DOHH2 (cell line): ENCODE results near the gene MRPL36.

Source experiments
- H3F3A ChIP-seq: fragments of 200-600 bp; sonication (generic), shearing (Covaris generic); 2 replicates; pipeline ENCODE4 v1.6.0; 2016; ENCODE audit warnings: antibody characterized with exemption, mild to moderate bottlenecking; ENCODE audit not compliant: control insufficient read depth, insufficient read depth
- H3K27ac ChIP-seq: fragments of 200-600 bp; sonication (generic); 2 replicates; pipeline ENCODE4 v1.5.1; 2014; ENCODE audit warnings: low read depth, mild to moderate bottlenecking, low read length, moderate library complexity
- H3K27me3 ChIP-seq: fragments of 200-600 bp; sonication (generic); 2 replicates; pipeline ENCODE4 v1.6.1; 2014; ENCODE audit warnings: mild to moderate bottlenecking, low read length, mixed read lengths; ENCODE audit not compliant: control insufficient read depth
- H3K36me3 ChIP-seq: fragments of 200-600 bp; sonication (generic); 2 replicates; pipeline ENCODE4 v1.6.1; 2014; ENCODE audit warnings: mild to moderate bottlenecking, low read length, moderate library complexity, mixed read lengths; ENCODE audit not compliant: control insufficient read depth
- H3K4me1 ChIP-seq: fragments of 200-600 bp; sonication (generic); 2 replicates; pipeline ENCODE4 v1.6.1; 2014; ENCODE audit warnings: mild to moderate bottlenecking, low read length, mixed read lengths; ENCODE audit not compliant: control insufficient read depth
- H3K4me2 ChIP-seq: fragments of 200-600 bp; sonication (generic); 2 replicates; pipeline ENCODE4 v1.6.0; 2014; ENCODE audit warnings: mild to moderate bottlenecking, low read length, moderate library complexity
- H3K4me3 ChIP-seq: fragments of 200-600 bp; sonication (generic); 2 replicates; pipeline ENCODE4 v1.5.1; 2014; ENCODE audit warnings: mild to moderate bottlenecking, low read length, mixed read lengths
- H3K79me2 ChIP-seq: fragments of 200-600 bp; sonication (generic); 2 replicates; pipeline ENCODE4 v1.6.1; 2014; ENCODE audit warnings: mild to moderate bottlenecking, low read length, mixed read lengths; ENCODE audit not compliant: control insufficient read depth
- H3K9me2 ChIP-seq: fragments of 200-600 bp; sonication (generic); replicated peaks from 2 replicates; pipeline ENCODE4 v1.6.1; 2014; ENCODE audit warnings: mild to moderate bottlenecking, low read length, mixed read lengths; ENCODE audit not compliant: control insufficient read depth
- H3K9me3 ChIP-seq: fragments of 200-600 bp; sonication (generic); 2 replicates; pipeline ENCODE4 v1.6.1; 2014; ENCODE audit warnings: antibody characterized with exemption, low read length, mixed read lengths; ENCODE audit not compliant: control insufficient read depth, insufficient read depth
- H4K20me1 ChIP-seq: fragments of 200-600 bp; sonication (generic); 2 replicates; pipeline ENCODE4 v1.6.0; 2014; ENCODE audit warnings: low read depth, mild to moderate bottlenecking, antibody characterized with exemption, low read length, moderate library complexity; ENCODE audit not compliant: control insufficient read depth, insufficient read depth
- CTCF ChIP-seq: fragments of 200-600 bp; sonication (generic); IDR thresholded peaks from one replicate; pipeline ENCODE4 v1.5.1; 2014; ENCODE audit warnings: antibody characterized with exemption, mild to moderate bottlenecking, low read depth, low read length; ENCODE audit not compliant: poor library complexity, severe bottlenecking
- EZH2phosphoT487 ChIP-seq: fragments of 200-600 bp; sonication (generic); IDR thresholded peaks from 2 replicates; pipeline ENCODE4 v1.6.1; 2017; ENCODE audit warnings: borderline replicate concordance, mild to moderate bottlenecking, antibody characterized with exemption, low read length, moderate library complexity, mixed read lengths

Gene MRPL36

GRCh38 chr5:1769752-1770442 is 29.7 kb downstream of the MRPL36 start:
- Histone ChIP-seq H3K27me3 (no peaks in the 10 kb centered on the region), H3K9me3 (no peaks in the 10 kb centered on the region), H3K79me2 (no peaks in the 10 kb centered on the region), H3F3A (no peaks in the 10 kb centered on the region), H3K4me3 (no peak overlapping the region), H3K27ac (no peak overlapping the region), H4K20me1 (no peaks in the 10 kb centered on the region), H3K4me2 (no peak overlapping the region), H3K4me1 (peaks cover 30% of the 10 kb centered on the region), H3K36me3 (no peaks in the 10 kb centered on the region), H3K9me2 (no peaks in the 10 kb centered on the region)
- TF ChIP-seq CTCF = no peak
- no peak for TF ChIP-seq EZH2phosphoT487

- no peak overlapping the region for H3K4me3 ChIP-seq
- H3K27ac ChIP-seq = no peak overlapping the region
- H3K4me2 ChIP-seq = no peak overlapping the region
- no peaks in the 10 kb centered on the region for H3K9me2 ChIP-seq
- peaks cover 34% of the 10 kb centered on the region for H3K4me1 ChIP-seq
- TF ChIP-seq CTCF (no peak), EZH2phosphoT487 (no peak)
- no peaks in the 10 kb centered on the region for H3K27me3 ChIP-seq
- H4K20me1 ChIP-seq = no peaks in the 10 kb centered on the region
- no peaks in the 10 kb centered on the region for H3K36me3 ChIP-seq
- H3K79me2 ChIP-seq = no peaks in the 10 kb centered on the region
- no peaks in the 10 kb centered on the region for H3F3A ChIP-seq
- no peaks in the 10 kb centered on the region for H3K9me3 ChIP-seq
Measured at GRCh38 chr5:1769017-1769640, 30.5 kb downstream of the MRPL36 start.

- Histone ChIP-seq H3K79me2 (no peaks in the 10 kb centered on the region), H3K27me3 (no peaks in the 10 kb centered on the region), H3F3A (no peaks in the 10 kb centered on the region), H3K27ac (no peak overlapping the region), H3K4me1 (peaks cover 34% of the 10 kb centered on the region), H4K20me1 (no peaks in the 10 kb centered on the region), H3K9me3 (no peaks in the 10 kb centered on the region), H3K4me3 (no peak overlapping the region), H3K9me2 (no peaks in the 10 kb centered on the region), H3K4me2 (no peak overlapping the region), H3K36me3 (no peaks in the 10 kb centered on the region)
- no peak for TF ChIP-seq CTCF
- TF ChIP-seq EZH2phosphoT487 = no peak
Measured at GRCh38 chr5:1768283-1769000, 31.2 kb downstream of the MRPL36 start.
